Neural progenitor cell (in vitro differentiated cells): ENCODE data around the gene ZNF219.

Source experiments
- CTCF ChIP-seq: fragments of 200-600 bp; sonication (generic); IDR thresholded peaks from 2 replicates; pipeline ENCODE4 v1.5.1; 2017; ENCODE audit warnings: antibody characterized with exemption, mild to moderate bottlenecking
- EZH2 ChIP-seq: fragments of 200-600 bp; sonication (generic); IDR thresholded peaks from 2 replicates; pipeline ENCODE4 v1.6.1; 2017; ENCODE audit warnings: antibody characterized with exemption, mild to moderate bottlenecking, moderate library complexity
- EZH2phosphoT487 ChIP-seq: fragments of 200-600 bp; sonication (generic); IDR thresholded peaks from 2 replicates; pipeline ENCODE4 v1.6.1; 2017; ENCODE audit warnings: antibody characterized with exemption

- TF ChIP-seq CTCF (no peak), EZH2 (no peak), EZH2phosphoT487 (no peak)
Measured at GRCh38 chr14:21084998-21085853, 13.2 kb downstream of the ZNF219 start.
